ENCODE measurements around the gene RAB5IF.

DNA sequence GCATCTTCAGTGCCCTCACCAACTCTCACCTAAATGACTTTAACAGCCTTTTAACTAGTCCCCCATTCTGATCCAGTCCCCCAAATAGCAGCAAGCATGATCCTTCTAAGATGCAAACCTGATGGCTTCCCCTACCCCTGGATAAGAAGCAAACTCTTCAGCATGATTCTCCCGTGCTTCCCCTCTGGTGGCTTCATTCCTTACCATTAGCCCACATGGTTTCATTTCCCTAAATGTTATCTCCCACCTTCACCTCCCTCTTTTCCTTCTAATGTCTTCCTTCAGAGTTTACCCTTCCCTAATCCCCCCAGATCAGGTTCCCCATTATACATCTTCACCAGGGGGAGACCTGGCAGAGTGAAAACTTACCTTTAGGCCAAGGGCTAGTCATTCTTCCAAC, 4.0 kb upstream of the RAB5IF start:
- TF ChIP-seq, protein P1, sequence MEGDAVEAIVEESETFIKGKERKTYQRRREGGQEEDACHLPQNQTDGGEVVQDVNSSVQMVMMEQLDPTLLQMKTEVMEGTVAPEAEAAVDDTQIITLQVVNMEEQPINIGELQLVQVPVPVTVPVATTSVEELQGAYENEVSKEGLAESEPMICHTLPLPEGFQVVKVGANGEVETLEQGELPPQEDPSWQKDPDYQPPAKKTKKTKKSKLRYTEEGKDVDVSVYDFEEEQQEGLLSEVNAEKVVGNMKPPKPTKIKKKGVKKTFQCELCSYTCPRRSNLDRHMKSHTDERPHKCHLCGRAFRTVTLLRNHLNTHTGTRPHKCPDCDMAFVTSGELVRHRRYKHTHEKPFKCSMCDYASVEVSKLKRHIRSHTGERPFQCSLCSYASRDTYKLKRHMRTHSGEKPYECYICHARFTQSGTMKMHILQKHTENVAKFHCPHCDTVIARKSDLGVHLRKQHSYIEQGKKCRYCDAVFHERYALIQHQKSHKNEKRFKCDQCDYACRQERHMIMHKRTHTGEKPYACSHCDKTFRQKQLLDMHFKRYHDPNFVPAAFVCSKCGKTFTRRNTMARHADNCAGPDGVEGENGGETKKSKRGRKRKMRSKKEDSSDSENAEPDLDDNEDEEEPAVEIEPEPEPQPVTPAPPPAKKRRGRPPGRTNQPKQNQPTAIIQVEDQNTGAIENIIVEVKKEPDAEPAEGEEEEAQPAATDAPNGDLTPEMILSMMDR (conservative IDR thresholded peaks at IDR 0.05; ENCODE audit: low read depth, low read length): no peak
- TF ChIP-seq EZH2 (IDR thresholded peaks at IDR 0.05; ENCODE audit: borderline replicate concordance, low read depth, low read length, poor library complexity, severe bottlenecking): no peak

Data from A673 (cell line).